AG04450 (cell line): ENCODE measurements around the gene IQSEC3. TPM values are rescaled to one million over a fixed set of nuclear protein-coding genes. Genes with fewer than 3 reads are reported as not detected.

Experiments
- CTCF ChIA-PET: fragments of 300-600, 350-600 bp; formaldehyde crosslinking; extraction: SDS; loops from one replicate; lab custom pipeline; 2022; ENCODE audit warnings: antibody characterized with exemption, inconsistent platforms; lab: Charles Lee
- POLR2A ChIA-PET: fragments of 350-600 bp; formaldehyde crosslinking; extraction: SDS; loops from one replicate; lab custom pipeline; 2021; ENCODE audit warnings: antibody characterized with exemption, inconsistent platforms; lab: Yijun Ruan, JAX
- DNase-seq: peaks from one replicate; pipeline ENCODE4 v3.0.0-alpha.2; 2011; ENCODE audit warnings: low read depth, low spot score
- H3K27ac ChIP-seq: one replicate; pipeline ENCODE4 v1.5.1; 2012; ENCODE audit warnings: low read depth, low read length, control low read depth
- H3K27me3 ChIP-seq: one replicate; pipeline ENCODE4 v1.6.0; 2012; ENCODE audit warnings: low read length; ENCODE audit not compliant: control insufficient read depth, insufficient read depth
- H3K4me3 ChIP-seq: 2 replicates; pipeline ENCODE4 v1.5.1; 2011; ENCODE audit warnings: mild to moderate bottlenecking, low read depth, low read length, control low read depth
- H3K9me3 ChIP-seq: 2 replicates; pipeline ENCODE4 v1.5.1; 2012; ENCODE audit warnings: low read length; ENCODE audit not compliant: control insufficient read depth, insufficient read depth
- polyA plus RNA-seq: library from polyadenylated mRNA; depleted of rRNA; stranded (reverse); fragments of >200 nt; gene quantifications from 2 replicates; pipeline ENCODE4 v1.2.3, GENCODE V29; 2011
- TF ChIP-seq, protein P1 (sequence below): IDR thresholded peaks from 2 replicates; pipeline ENCODE4 v1.5.1; 2011; ENCODE audit warnings: low read depth, low read length, control low read depth, inconsistent platforms

The IQSEC3 gene
- polyA plus RNA-seq, 1 experiment, result 0.47 TPM

DNA sequence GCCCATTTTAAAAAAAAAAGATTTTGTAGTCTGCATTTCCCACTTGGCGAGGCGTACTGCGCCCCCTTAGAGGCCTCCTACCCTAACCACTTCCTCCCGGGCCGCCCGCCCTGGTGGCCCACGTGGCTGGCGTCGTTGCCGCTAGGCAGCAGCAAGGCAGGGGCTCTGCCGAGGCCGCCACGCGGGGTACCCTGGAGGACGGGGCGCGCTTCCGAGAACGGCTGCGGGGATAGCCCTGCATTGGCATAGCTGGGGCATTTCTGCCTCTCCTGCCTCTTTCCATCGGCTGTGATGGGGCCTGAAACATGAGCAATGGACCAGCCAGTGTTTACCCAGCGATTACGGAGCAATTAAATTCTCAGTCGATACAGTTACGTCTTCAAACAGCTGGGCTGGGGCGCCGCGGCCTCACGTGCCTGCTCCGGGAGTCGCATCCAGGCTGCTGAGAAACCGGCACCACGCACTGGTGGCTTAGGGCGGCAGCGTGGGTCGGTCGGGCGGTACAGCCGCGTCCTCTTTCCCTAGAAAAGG is 38.0 kb downstream of the IQSEC3 start:
- Histone ChIP-seq H3K27me3 (peaks cover 32% of the 10 kb centered on the region), H3K9me3 (peaks cover 9% of the 10 kb centered on the region), H3K27ac (no peak overlapping the region), H3K4me3 (no peak overlapping the region)
- no peak for DNase-seq
- ChIA-PET POLR2A (no interaction called here), CTCF (no interaction called here)
- TF ChIP-seq, protein P1, sequence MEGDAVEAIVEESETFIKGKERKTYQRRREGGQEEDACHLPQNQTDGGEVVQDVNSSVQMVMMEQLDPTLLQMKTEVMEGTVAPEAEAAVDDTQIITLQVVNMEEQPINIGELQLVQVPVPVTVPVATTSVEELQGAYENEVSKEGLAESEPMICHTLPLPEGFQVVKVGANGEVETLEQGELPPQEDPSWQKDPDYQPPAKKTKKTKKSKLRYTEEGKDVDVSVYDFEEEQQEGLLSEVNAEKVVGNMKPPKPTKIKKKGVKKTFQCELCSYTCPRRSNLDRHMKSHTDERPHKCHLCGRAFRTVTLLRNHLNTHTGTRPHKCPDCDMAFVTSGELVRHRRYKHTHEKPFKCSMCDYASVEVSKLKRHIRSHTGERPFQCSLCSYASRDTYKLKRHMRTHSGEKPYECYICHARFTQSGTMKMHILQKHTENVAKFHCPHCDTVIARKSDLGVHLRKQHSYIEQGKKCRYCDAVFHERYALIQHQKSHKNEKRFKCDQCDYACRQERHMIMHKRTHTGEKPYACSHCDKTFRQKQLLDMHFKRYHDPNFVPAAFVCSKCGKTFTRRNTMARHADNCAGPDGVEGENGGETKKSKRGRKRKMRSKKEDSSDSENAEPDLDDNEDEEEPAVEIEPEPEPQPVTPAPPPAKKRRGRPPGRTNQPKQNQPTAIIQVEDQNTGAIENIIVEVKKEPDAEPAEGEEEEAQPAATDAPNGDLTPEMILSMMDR, result no peak

DNA sequence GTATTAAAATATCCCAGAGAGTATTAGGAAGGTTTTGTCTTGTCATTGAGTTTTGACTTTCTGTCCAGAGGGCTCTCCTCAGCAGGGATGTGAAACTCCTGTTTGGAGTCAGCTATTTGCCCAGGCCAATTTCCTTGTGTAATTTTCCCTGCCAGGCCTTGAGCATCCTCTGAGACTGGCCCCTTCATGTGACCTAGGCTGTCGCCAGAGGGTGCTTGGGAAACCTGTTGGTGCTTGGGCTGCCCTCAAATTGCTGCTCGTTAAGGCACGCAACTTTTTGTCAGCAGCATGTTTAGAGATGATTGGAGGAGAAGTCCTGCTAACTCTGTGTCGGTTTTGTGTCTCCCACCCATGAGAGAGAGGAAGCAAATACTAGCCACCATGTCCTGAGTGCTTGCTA is 39.1 kb downstream of the IQSEC3 start:
- Histone ChIP-seq H3K9me3 (peaks cover 9% of the 10 kb centered on the region), H3K27ac (no peak overlapping the region), H3K27me3 (peaks cover 30% of the 10 kb centered on the region), H3K4me3 (no peak overlapping the region)
- POLR2A ChIA-PET, result no interaction called here
- CTCF ChIA-PET, result interaction anchor here (1.2 kb wide), 1 partner anchor 9 kb away, joined by 3 read pairs; no protein-coding TSS in a partner anchor
- no peak for DNase-seq
- TF ChIP-seq, protein P1, result no peak

DNA sequence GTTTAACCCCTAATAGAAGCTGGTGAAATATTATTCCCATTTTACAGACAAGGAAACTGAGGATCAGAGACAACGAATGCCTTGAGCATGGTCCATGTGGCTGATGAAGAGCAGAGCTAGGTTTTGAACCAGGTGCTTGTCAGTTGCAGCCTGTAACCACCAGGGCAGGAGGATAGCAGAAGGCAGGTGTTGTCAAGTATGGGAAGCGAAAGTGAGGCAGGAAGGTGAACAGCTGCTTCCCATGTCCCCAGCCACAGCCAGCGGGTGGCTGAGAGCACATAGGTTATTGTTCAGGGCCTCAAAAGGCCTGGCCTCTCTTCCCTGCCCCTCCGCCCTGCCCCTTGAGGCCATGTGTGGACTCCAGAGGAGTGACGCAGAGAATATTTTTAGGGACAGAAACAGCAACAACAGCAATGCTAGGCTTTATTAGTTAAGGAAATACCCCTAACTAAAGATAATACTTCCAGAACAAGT is 39.6 kb downstream of the IQSEC3 start:
- Histone ChIP-seq H3K27me3 (peaks cover 34% of the 10 kb centered on the region), H3K27ac (no peak overlapping the region), H3K9me3 (peaks cover 9% of the 10 kb centered on the region), H3K4me3 (no peak overlapping the region)
- ChIA-PET POLR2A (no interaction called here), CTCF (interaction anchor here (1.2 kb wide), 1 partner anchor 9 kb away, joined by 3 read pairs; no protein-coding TSS in a partner anchor)
- no peak for DNase-seq
- TF ChIP-seq, protein P1, result no peak

DNA sequence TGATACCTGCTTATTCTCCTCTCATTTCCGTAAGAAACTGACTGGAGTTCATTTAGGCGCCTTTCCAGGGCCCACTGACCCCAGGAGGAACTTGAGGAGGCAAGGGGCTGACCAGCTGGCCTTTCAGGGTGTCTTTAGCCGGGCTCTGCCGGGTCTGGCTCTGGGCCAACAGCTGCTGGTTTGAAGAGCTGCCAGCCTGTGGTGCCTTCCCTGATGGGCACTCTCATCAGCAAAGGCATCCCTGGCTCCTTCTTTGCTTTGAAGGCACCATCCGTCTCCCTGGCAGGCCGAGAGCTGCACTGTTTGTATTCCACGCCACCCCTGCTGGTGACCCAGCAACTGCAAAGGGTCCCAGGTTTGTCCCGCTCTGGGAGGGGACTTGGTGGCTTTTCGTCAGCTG is 42.0 kb downstream of the IQSEC3 start:
- Histone ChIP-seq H3K4me3 (no peak overlapping the region), H3K27me3 (peaks cover 39% of the 10 kb centered on the region), H3K27ac (no peak overlapping the region), H3K9me3 (no peaks in the 10 kb centered on the region; the same call in 1 of the 2 replicates)
- CTCF ChIA-PET, result no interaction called here
- no peak for DNase-seq
- POLR2A ChIA-PET, result no interaction called here
- TF ChIP-seq, protein P1, result no peak

DNA sequence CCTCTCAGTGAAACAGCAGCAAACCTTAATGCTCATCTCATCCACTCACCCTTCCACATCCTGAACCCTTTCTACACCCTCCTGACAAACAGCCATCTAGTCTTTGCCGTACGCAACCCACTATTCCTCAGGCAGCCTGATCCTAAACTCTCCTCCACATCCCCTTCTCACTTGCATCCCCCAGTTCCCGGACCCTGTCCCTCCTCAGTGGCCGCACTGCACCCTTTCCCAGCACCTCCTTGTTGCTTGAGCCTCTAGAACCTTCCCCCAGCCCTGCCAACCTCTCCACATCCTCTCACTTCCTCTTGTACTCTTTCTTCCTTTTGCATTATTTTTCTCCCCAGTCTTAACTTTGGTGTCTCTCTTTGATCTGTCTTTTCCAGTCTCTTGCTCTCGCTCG is 42.9 kb downstream of the IQSEC3 start:
- H3K4me3 ChIP-seq, result no peak overlapping the region
- CTCF ChIA-PET, result no interaction called here
- no peaks in the 10 kb centered on the region; the same call in 1 of the 2 replicates for H3K9me3 ChIP-seq
- DNase-seq, result no peak
- POLR2A ChIA-PET, result no interaction called here
- no peak overlapping the region for H3K27ac ChIP-seq
- peaks cover 39% of the 10 kb centered on the region for H3K27me3 ChIP-seq
- TF ChIP-seq, protein P1, result no peak
